GM18870 (cell line): ENCODE measurements around the gene ADISSP.
"Not testable (repeated sequence)": the region's sequence is repeated elsewhere in the genome, so short reads cannot be mapped to it uniquely, and the experiment has no call there.

Experiments used
- ATAC-seq: cut with Tn5 transposase; IDR thresholded peaks from one replicate; pipeline ENCODE4 v1.9.1; 2021; ENCODE audit warnings: moderate library complexity; ENCODE audit not compliant: unreplicated experiment

ADISSP gene

DNA sequence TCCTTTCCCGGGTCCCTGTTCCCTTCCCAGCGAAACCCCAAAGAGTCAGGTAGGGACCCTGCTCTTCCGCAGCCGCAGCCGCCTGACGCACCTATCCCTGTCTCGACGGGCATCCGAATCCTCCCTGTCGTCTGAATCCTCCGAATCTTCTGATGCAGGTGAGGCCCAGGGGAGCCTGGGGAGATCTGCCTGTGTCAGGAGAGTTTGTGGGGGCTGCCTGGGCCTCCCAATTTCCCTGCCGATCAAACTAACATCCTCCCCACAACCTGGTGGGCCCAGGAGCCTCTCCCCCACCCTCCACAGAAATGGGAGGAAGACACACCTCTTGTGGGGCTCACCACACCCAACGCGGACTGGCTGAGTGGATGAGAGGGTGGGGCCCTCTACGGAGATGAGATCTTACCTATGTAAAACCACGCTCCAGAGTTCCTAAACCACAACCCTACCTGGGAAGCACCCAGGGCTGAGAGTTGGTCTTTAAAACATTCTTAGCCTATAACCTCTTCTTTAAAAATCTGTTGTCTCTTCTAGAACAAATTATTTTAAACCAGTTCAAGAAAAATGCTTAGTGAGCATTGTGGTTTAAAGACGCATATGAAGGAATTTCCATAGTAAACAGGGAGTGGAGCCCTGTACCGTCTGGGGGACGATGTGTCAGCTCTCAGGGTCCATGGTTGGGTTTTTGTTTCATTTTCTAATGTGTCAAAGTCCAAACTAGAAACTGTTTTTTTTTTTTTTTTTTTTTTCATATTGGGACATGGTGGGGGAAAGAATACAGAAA lies 30.2 kb upstream of the ADISSP start:
- no peak for ATAC-seq

- no peak for ATAC-seq
Observed at GRCh38 chr20:3797226-3797545, 29.6 kb upstream of the ADISSP start.

DNA sequence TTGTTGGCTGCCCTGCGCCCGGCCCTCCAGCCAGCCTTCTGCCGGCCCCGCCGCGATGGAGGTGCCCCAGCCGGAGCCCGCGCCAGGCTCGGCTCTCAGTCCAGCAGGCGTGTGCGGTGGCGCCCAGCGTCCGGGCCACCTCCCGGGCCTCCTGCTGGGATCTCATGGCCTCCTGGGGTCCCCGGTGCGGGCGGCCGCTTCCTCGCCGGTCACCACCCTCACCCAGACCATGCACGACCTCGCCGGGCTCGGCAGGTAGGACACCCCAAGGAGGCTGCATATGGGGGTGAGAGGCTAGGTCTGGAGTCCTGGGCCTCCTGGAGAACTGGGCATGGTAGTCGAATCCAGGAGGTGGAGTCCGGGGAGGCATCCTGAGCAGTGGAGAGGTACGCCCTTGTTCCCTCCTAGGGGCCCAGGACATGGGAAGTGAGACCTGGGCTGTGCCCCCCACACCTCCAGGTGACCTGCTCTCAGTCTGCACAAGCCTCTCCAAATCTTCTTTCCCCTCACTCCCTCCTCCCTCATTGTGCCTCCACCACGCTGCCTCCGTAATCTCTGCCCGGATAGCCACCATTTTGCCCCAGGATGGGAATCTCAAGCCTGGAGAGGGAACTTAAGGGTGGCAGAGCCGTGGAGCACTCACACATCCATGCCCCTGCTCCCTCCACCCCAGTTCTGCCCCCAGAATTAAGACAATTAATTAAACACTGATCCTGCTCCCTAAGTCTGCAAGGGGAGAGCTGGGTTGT lies 29.1 kb upstream of the ADISSP start:
- no peak for ATAC-seq

DNA sequence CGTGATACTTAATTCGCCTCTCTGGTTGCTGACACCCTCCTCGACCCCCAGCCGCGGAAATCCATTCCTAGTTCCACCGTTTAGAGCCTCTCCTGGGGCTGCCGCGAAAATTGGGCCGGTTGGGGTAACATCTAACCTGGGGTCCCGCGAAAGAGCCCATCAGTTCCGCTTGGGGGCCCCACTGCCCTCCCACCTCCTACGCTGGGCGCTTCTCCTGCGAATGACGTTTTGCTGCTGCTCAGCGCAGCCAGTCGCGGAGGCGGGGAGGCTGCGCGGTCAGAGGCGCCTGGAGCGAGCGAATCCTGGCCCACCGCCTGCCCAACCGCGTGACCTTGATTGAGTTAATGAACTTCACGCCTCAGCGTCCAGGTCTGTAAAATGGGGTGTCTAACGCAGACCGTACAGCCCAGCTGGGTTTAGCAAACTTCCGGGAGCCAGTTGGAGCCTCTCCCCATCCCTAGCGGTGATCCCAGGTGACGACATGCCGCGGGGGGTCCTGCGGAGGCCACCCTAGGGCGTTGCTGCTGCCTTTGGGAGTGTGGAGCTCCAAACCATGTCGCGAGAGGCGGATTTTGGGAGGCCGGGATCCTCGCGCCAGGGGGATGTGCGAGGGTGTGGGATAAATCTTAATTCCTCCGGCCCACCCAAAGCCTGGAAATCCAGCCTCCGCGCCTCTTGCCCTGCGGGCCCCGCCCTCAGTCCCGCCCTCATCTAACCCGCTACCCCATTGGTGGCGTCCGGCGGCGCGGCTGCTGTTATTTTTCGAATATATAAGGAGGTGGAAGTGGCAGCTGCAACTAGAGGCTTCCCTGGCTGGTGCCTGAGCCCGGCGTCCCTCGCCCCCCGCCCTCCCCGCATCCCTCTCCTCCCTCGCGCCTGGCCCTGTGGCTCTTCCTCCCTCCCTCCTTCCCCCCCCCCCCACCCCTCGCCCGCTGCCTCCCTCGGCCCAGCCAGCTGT lies 28.2 kb upstream of the ADISSP start, which contains the start of gene CDC25B:
Gene CDC25B, plus strand, starts transcription at position 800 of the 958 bp plus-strand sequence. CDS start 222 bp downstream, outside the sequence.
- no peak for ATAC-seq

DNA sequence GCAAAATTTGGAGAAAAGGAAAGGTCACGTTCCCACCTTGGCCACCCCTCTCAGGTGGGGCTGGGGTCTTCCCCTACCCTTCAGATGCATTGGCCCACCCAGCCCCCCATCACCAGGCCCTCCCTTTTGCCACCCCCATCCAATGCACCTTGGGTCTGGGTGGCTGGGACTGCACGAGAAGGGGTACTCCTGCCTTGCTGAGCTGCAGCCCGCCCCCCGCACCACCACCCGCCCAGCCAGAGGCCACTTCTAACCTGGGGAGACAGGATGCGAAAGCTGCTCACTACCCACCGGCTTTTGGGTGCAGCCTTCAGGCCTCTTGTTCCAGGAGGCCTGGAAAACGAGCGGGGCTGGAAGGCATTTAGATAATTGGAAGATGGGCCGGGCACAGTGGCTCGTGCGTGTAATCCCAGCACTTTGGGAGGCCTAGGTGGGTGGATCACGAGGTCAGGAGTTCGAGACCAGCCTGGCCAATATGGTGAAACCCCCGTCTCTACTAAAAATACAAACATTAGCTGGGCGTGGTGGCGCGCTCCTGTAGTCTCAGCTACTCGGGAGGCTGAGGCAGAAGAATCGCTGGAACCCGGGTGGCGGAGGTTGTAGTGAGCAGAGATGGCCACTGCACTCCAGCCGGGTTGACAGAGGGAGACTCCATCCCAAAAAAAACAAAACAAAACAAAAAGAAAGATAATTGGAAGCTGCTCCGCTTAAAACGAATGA lies 27.3 kb upstream of the ADISSP start:
- no peak for ATAC-seq

DNA sequence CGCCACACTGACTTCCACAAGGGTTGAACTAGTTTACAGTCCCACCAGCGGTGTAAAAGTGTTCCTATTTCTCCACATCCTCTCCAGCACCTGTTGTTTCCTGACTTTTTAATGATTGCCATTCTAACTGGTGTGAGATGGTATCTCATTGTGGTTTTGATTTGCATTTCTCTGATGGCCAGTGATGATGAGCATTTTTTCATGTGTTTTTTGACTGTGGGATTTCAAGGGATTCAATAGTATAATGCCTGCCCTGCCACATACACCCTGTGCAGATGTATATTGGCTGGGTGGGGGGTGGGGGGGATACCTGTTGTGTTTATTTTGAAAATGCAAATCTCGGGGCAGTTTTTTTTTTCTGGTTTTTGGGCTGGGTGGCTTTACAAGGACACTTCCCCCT lies 26.6 kb upstream of the ADISSP start:
- not testable (repeated sequence) for ATAC-seq

- not testable (repeated sequence) for ATAC-seq
Observed at GRCh38 chr20:3789201-3789600, 21.6 kb upstream of the ADISSP start.

DNA sequence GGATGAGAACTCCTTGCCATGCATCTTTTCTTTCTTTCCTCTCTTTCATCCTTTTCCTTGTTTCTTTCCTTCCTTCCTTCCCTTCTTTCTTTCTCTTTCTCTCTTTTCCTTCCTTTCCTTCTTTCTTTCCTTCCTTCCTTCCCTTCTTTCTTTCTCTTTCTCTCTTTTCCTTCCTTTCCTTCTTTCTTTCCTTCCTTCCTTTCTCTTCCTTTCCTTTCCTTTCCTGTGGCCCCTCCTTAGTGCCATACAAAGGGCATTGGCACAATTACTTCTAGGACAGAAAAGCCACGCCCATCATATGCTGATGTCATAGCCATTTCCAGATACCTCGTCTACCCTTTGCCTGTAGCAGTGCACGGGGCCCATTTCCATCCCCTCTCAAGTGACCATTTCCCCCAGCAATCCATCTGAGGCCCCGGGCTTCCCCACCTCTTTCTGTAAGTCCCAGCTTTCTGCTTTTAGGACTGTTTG lies 21.2 kb upstream of the ADISSP start:
- ATAC-seq = no peak

DNA sequence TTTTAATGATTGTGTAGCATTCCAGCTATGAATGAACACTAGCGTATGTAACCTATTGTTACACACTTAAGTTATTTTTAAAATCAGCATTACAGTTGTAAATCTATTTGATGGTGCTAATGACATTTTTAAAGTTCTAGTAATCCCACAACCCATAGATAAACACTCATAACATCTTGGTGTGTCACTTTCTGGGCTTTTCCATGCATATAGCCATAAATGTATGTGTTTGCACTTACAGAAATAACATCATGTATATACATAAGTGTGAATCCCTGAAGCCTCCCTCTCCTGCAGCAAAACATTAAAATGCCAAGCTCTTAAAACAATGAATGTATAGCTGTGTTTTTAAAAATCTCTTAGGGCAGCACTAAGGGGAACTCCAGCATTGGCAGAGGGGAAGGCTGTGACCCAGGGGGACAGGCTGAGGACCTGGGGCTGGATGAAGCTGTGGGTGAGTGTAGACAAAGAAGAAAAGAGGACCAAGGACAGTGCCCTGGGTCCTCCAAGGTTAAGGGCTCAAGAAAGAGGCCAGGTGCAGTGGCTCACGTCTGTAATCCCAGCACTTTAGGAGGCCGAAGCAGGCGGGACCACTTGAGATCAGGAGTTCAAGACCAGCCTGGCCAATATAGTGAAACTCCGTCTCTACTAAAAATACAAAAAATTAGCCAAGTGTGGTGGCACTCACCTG lies 19.9 kb upstream of the ADISSP start:
- ATAC-seq = no peak

DNA sequence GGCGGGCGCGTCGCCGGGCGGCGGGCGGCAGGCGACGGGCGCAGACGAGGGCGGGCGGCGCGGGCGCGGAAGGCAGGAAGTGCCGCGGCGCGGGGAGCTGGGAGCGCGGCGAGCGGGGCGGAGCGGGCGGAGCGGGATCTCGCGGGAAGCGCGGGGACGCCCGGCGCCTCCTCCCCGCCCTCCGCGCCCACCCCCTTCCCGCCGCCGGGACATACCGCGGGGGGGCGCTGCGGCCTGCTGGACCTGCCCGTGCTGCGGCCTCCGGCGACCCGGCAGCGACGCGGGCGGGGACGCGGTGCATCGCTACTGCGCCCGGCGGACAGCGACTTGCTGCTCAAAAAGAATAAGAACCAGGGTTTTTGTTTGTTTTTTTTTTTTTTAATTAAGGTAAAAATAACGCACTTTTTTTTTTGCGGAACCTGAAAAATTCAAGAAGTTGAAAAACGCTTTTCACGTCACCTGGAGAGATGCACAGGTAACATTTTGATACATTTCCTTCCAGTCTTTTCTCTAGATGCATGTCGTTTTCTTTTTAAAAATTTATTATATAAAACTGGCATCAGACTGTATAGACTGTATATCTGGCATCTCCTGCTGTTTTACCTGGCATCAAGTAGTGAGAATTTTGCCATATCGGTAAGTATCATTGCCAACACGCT lies 19.2 kb upstream of the ADISSP start, which contains the start of gene CENPB:
Gene CENPB, minus strand, starts transcription at position 76 of the 659 bp plus-strand sequence. CDS start 257 bp downstream, outside the sequence.
- ATAC-seq = no peak

DNA sequence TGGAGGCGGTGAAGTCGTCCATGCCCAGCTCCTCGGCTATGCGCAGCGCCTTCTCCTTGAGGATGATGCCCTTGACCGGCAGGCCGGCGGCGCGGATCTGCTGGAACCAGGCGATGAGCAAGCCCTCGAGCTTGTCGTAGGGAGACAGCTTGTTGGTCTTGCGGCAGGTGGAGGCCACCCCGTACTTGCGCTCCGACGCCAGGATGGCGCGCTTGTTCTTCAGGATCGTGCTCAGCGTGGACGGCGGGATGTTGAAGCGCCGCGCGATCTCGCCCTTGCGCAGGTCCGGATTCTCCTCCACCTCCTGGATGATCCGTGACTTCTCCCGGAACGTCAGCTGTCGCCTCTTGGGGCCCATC lies 18.6 kb upstream of the ADISSP start:
- no peak for ATAC-seq

DNA sequence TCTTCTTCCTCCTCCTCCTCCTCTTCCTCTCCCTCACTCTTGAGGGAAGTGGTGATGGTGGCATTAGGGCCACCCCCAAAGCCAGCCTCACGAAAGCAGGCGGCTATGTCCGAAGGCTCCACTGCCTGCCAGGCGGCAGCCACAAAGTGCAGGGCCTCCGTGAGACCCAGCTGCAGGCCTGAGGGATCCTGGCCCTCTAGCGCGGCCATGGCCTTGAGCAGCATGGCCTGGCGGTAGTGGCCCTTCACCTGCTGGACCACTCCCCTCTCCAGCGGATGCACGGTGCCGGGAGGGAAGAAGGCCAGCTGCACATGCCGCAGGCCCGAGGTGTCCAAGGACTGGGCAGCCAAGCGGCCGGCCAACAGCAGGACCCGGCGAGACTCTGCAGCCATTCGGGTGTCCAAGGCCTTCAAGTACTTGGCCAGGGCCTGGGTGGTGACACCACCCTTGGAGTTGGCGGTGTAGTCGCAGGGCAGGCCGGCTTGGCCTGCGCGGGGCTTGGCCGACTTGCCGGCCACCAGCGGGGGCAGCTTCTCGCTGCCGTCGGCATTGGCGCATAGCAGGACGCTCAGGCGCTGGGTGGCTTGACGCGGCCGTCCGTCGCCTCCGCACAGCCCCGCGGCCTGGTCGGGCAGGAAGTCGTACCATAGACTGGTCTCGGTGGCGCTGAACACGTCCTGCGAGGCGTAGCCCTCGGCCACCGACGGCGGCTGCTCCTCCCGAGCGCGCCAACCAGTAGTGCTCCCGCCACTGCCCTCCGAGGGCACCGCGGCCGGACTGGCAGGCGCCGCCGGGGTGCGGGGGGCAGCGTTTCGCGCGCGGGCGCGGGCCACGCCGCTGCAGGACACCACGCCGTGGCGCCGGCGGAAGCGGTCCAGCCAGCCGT lies 17.9 kb upstream of the ADISSP start:
- no peak for ATAC-seq

DNA sequence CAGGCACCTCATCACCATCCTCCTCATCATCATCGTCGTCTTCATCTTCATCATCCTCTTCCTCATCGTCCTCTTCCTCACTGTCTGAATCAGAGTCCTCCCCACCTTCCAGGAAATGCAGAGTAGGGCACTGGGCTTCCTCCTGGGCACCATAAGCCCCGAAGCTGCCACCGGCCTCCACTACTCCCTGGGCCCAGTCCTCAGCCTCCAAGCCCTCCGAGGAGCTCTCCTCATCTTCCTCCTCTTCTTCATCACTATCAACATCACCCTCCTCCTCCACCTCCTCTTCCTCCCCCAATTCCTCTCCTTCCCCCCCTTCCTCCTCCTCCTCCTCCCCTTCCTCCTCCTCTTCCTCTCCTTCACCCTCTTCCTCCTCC lies 17.3 kb upstream of the ADISSP start:
- no peak for ATAC-seq

GRCh38 chr20:3784216-3784853 lies 16.8 kb upstream of the ADISSP start:
- ATAC-seq = no peak

GRCh38 chr20:3783511-3784195 lies 16.1 kb upstream of the ADISSP start:
- no peak for ATAC-seq

GRCh38 chr20:3783068-3783489 lies 15.5 kb upstream of the ADISSP start:
- ATAC-seq = no peak

DNA sequence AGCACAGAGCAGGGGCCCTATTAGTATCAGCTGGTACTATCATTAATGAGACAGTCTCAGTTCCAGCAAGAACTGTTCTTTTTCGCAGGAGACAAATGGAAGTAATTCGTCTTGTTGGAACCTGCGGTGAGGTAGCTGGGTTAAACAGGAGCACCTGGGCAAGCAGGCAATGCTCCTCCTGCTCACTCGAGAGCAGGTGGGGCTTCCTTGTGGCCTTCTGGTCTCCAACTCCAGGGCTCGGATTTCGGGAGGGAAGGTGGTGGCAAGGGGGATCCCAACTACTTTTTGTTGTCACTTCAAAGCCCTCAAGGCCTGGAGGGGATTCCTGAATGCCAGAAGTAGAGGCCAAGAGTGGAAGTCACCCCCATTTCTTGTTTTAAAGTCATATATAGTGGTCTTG lies 15.0 kb upstream of the ADISSP start:
- ATAC-seq = no peak
